Heart right ventricle (tissue), 16 donors: ENCODE measurements around the gene CAMK2G. TPM values are rescaled to one million over a fixed set of nuclear protein-coding genes. Genes with fewer than 3 reads are reported as not detected.
"Not testable (repeated sequence)": the region's sequence is repeated elsewhere in the genome, so short reads cannot be mapped to it uniquely, and the experiment has no call there.

ENCODE experiments used
- ATAC-seq, 8 donors: fragments of 200-7000 bp; cut with Tn5 transposase; one replicate each; pipeline ENCODE4 v1.9.1; 2020; ENCODE audit warnings: mild to moderate bottlenecking in 8 of 8, moderate library complexity in 8 of 8, moderate number of reproducible peaks in 1 of 8
- DNase-seq, 2 donors: peaks; one replicate each; pipeline ENCODE4 v3.0.0-alpha.2; 2020
- H3K27ac ChIP-seq, 10 donors: fragments of 200-600 bp; sonication (generic) in 2 of 10; one replicate each; pipeline versions ENCODE4 v1.5.0 to v1.8.0; 2020 to 2022; ENCODE audit warnings: mild to moderate bottlenecking in 3 of 10
- H3K27me3 ChIP-seq, 7 donors: fragments of 200-600 bp; one replicate each; pipeline ENCODE4 v1.8.0; 2021 to 2022; ENCODE audit warnings: mild to moderate bottlenecking in 2 of 7
- H3K36me3 ChIP-seq, 9 donors: fragments of 200-600 bp; sonication (generic) in 1 of 9; one replicate each; pipeline versions ENCODE4 v1.5.0 to v1.8.0; 2020 to 2022; ENCODE audit warnings: mild to moderate bottlenecking in 2 of 9
- H3K4me1 ChIP-seq, 9 donors: fragments of 200-600 bp; sonication (generic) in 1 of 9; one replicate each; pipeline versions ENCODE4 v1.5.0 to v1.8.0; 2020 to 2022; ENCODE audit warnings: mild to moderate bottlenecking in 4 of 9
- H3K4me3 ChIP-seq, 10 donors: fragments of 200-600 bp; sonication (generic) in 2 of 10; one replicate each; pipeline versions ENCODE4 v1.5.0 to v1.8.0; 2020 to 2022; ENCODE audit warnings: mild to moderate bottlenecking in 7 of 10, moderate library complexity in 2 of 10
- H3K9me3 ChIP-seq, 11 donors: fragments of 200-600 bp in 10 of 11; sonication (generic) in 2 of 11; one replicate each; pipeline versions ENCODE4 v1.5.0 to v1.8.0; 2013 to 2022; ENCODE audit warnings: mild to moderate bottlenecking in 2 of 11, control low read depth in 1 of 11, moderate library complexity in 1 of 11
- WGBS, 2 donors: extraction: QIAGEN DNeasy Blood & Tissue Kit; methylation state at CpG; one replicate each; pipeline ENCODE4 v1.1.7; 2013; ENCODE audit warnings: inconsistent platforms in 1 of 2; 5-methylcytosine and 5-hydroxymethylcytosine counted together
- intact Hi-C, 10 donors: fragments of 100-400 bp; cut with DNase I; formaldehyde crosslinking; loops; one replicate each; pipeline versions ENCODE4 v1.11.1 to v1.14.2; 2022
- polyA plus RNA-seq, 2 donors: library from polyadenylated mRNA; stranded (reverse); fragments of 200-250 nt; gene quantifications; one replicate each; pipeline ENCODE4 v1.2.3, GENCODE V29; 2013
- total RNA-seq, 10 donors: library from RNA; stranded (reverse); fragmentation: NEBNext Ultra II Directional in 3 of 10; extraction: Animal tissue kit (Norgen Biotek cat#: 25700) in 3 of 10; gene quantifications; one replicate each; pipeline versions ENCODE4 v1.2.1 to v1.2.4, GENCODE V29; 2021 to 2023
- TF ChIP-seq, protein P1 (sequence below), 9 donors: fragments of 200-600 bp; sonication (generic) in 2 of 9; IDR thresholded peaks; one replicate each; pipeline versions ENCODE4 v1.5.0 to v1.8.0; 2021 to 2022; ENCODE audit warnings: antibody characterized with exemption in 9 of 9, mild to moderate bottlenecking in 5 of 9, moderate library complexity in 1 of 9
- donor health status: Arrhythmogenic right ventricular cardiomyopathy.
- donor health status: ischemic (EF 13 %, LVEDD 7.1; RV severe dilation, severe dysfunction).
- donor health status: healthy with polysubstance abuse.
- donor health status: DM: no; HTN: yes; CAD: no.
- donor health status: DM: no; HTN: no; CAD: no.
- donor health status: ischemic (EF 25% LVEDD 6.9; RV normal size, moderate dysfunction).
- donor health status: ischemic (EF 25% LVEDD 5.7; RV mildly dilated, moderate dysfunction).
- donor health status: healthy.
- donor health status: DM: yes; HTN: yes; CAD: no.
- donor health status: Ischemic cardiomyopathy.
- donor health status: ischemic (EF 35%, LVEDD 5.7; RV mildly dilated, moderate dysfunction).
- donor health status: nonischemic (EF 11% LVEDD 7.7; RV severe dilation, severe dysfunction).
- donor health status: DM: yes; HTN: yes; CAD: no.
- donor health status: PGD.
- donor health status: ischemic (EF 29% LVEDD 5.4; RV normal size, mild dysfunction).
- donor health status: nonischemic (EF 23%, LVEDD 6.1; RV moderate dilation, normal function).

The CAMK2G gene
- total and polyA plus RNA-seq, 12 donors: 8.5 to 16.7 (median 11.8) TPM

DNA sequence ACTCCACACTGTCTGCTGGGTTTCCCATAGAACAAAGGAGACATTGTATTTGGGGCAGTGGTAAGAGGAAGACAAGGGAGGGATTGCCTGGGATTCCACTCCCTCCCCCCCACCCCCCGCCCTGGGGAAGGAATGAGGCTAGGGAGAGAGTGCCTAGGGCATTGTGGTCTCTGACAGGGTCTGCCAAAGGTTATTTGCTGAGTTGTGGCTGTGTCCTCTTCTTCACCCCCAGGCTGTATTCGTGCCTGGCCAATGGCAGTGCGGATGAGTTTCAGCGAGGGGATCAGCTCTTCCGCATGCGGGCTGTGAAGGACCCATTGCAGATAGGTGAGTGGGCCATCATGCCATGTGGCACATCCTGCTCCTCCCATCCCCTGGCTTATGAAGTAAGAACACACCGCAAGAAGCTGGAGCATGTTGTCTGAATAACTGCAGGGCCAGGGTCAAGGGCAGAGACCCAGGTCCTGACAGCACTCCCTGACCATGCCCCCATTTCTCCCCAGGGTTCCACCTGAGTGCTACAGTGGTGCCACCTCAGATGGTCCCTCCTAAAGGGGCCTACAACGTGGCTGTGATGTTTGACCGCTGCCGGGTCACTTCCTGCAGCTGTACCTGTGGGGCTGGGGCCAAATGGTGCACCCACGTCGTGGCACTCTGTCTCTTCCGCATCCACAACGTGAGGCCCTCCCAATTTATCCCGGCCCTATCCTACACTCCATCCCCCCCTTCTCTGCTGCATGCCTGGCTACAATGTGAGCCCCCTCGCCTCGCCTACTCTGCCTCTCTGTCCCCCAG, 85.3 kb downstream of the CAMK2G start:
- WGBS, 2 donors: 84 to 88% methylated on average over 17 of the region's 17 CpGs
- Histone ChIP-seq H3K27me3 (no peaks in the 10 kb centered on the region), H3K4me1 (peaks cover 11 to 38% (median 30%) of the 10 kb centered on the region in 9 donors), H3K4me3 (no peak overlapping the region), H3K36me3 (peaks cover 0 to 61% (median 53%) of the 10 kb centered on the region in 9 donors), H3K27ac (no peak overlapping the region), H3K9me3 (no peaks in the 10 kb centered on the region)
- TF ChIP-seq, protein P1, sequence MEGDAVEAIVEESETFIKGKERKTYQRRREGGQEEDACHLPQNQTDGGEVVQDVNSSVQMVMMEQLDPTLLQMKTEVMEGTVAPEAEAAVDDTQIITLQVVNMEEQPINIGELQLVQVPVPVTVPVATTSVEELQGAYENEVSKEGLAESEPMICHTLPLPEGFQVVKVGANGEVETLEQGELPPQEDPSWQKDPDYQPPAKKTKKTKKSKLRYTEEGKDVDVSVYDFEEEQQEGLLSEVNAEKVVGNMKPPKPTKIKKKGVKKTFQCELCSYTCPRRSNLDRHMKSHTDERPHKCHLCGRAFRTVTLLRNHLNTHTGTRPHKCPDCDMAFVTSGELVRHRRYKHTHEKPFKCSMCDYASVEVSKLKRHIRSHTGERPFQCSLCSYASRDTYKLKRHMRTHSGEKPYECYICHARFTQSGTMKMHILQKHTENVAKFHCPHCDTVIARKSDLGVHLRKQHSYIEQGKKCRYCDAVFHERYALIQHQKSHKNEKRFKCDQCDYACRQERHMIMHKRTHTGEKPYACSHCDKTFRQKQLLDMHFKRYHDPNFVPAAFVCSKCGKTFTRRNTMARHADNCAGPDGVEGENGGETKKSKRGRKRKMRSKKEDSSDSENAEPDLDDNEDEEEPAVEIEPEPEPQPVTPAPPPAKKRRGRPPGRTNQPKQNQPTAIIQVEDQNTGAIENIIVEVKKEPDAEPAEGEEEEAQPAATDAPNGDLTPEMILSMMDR (IDR thresholded peaks at IDR 0.05): no peak
- intact Hi-C loops: loop anchor here in 1 of 10 donors (5.0 kb wide), 1 partner anchor 47 kb away; the partner anchor contains the start of gene SEC24C
- DNase-seq: no peak
- ATAC-seq: no peak

DNA sequence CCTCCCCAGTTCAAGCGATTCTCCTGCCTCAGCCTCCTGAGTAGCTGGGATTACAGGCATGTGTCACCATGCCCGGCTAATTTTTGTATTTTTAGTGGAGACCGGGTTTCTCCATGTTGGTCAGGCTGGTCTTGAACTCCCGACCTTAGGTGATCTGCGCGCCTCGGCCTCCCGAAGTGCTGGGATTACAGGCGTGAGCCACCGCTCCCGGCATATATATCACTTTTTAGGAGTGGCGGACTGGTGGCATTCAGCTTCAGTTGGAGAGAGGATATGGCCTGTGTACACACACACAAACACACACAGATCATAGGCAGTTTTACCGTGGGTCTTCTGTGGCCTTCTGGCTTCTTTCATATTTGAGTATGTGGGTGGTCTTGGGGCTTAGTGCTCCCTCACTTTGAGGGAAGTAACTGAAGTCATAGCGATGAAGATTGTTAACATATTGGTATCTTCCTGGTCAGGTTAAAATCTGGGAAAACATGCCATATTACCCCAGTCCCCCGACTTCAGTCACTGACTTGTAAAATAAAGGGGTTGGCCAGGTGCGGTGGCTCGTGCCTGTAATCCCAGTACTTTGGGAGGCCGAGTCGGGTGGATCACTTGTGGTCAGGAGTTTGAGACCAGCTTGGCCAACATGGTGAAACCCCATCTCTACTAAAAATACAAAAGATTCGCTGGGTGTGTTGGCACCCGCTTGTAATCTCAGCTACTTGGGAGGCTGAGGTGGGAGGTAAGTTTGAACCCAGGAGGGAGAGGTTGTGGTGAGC, 87.1 kb downstream of the CAMK2G start:
- not testable (repeated sequence) for H3K9me3 ChIP-seq, H3K27me3 ChIP-seq, H3K27ac ChIP-seq, DNase-seq, ATAC-seq
- WGBS, 2 donors: 90% methylated on average over 21 of the region's 21 CpGs
- intact Hi-C loops: loop anchor here in 1 of 10 donors (5.0 kb wide), 1 partner anchor 45 kb away; the partner anchor contains the start of gene SEC24C
- peaks cover 0 to 43% (median 36%) of the 10 kb centered on the region in 9 donors for H3K36me3 ChIP-seq
- peak overlapping the region in 8 of 10 donors; percentile 90 to 97 (median 93) for H3K4me3 ChIP-seq
- peaks cover 15 to 56% (median 47%) of the 10 kb centered on the region in 9 donors for H3K4me1 ChIP-seq

DNA sequence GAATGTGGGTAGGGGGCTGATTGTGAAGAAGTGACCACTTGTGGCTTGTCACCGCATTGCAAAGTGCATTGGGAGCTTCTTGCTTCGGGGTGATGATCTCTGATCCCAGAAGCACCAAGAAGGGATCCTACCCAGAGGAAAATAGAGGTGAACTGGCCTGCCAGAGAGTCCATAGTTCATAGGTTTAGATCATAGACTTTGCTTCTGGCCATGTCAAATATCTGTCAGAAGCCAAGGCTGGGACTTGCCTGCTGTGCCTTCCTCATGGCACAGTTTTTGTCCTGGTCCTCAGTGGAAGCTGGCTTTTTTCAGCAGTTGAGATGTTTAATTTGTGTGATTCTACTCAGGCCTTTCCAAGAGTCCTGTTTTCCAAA, 87.9 kb downstream of the CAMK2G start:
- peak overlapping the region; percentile 68 to 97 (median 92) for H3K4me3 ChIP-seq
- H3K9me3 ChIP-seq: no peaks in the 10 kb centered on the region
- H3K4me1 ChIP-seq: peaks cover 15 to 56% (median 48%) of the 10 kb centered on the region in 9 donors
- 0 to 2% methylated on average over 2 of the region's 2 CpGs for WGBS, 2 donors
- H3K36me3 ChIP-seq: peaks cover 0 to 36% (median 29%) of the 10 kb centered on the region in 9 donors
- TF ChIP-seq, protein P1 (IDR thresholded peaks at IDR 0.05): no peak
- no peak for ATAC-seq
- no peak for DNase-seq
- intact Hi-C loops: loop anchor here in 1 of 10 donors (5.0 kb wide), 1 partner anchor 44 kb away; the partner anchor contains the start of gene SEC24C
- peak overlapping the region in 8 of 10 donors; percentile 86 to 97 (median 92) for H3K27ac ChIP-seq
- no peaks in the 10 kb centered on the region for H3K27me3 ChIP-seq

DNA sequence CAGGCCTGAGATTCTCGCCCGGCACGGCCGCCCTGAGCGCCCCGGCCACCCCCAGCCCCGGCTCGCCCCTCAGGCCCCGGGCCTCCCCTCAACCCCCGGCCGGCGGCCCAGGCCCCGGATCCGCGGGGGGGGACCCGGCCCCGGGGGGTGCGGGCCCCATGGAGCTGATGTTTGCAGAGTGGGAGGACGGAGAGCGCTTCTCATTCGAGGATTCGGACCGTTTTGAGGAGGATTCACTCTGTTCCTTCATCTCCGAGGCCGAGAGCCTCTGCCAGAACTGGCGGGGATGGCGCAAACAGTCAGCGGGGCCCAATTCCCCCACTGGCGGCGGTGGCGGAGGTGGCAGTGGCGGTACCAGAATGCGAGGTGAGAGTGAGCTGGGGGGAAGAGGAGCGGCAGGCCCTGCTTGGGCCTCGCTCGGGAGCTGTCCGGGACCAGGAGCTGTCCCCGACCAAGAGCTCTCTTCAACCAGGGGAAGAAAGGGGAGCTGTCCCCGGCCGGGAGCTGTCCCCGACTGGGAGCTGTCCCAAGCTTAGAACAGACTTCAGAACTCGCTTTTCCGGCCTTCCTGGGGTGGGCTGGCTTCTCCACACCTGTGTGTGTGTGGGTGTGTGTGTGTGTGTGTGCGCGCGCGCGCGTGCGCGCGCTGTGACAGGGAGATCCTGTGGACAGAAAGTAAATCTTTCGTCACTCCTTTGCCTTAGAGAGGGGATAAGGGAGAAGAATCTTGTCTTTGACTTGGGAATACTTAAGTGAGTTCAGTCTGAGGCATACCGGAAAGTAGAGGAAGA, 88.4 kb downstream of the CAMK2G start:
- TF ChIP-seq, protein P1 (IDR thresholded peaks at IDR 0.05): no peak
- 0 to 1% methylated on average over 42 to 54 of the region's 54 CpGs for WGBS, 2 donors
- peak in 1 of 2 donors; percentile 28 for DNase-seq

More for the DNA sequence above, 88.4 kb downstream of the CAMK2G start:
- Histone ChIP-seq H3K27me3 (no peaks in the 10 kb centered on the region), H3K4me1 (peaks cover 15 to 61% (median 53%) of the 10 kb centered on the region in 9 donors), H3K9me3 (no peaks in the 10 kb centered on the region), H3K4me3 (peak overlapping the region; percentile 68 to 97 (median 92)), H3K36me3 (peaks cover 0 to 30% (median 23%) of the 10 kb centered on the region in 9 donors), H3K27ac (peak overlapping the region; percentile 74 to 97 (median 90))
- intact Hi-C loops: loop anchor here in 2 of 10 donors (1.0 to 5.0 kb wide), 2 partner anchors 25 to 44 kb away; partner anchors contain the start of genes NDST2 (in 1 of the 2) and SEC24C (in 1 of the 2)
- ATAC-seq: peak; percentile 5 to 44 (median 27)
